ENCODE results near the gene CTU1.

Gene CTU1

GRCh38 chr19:51093101-51093500 lies 15.1 kb downstream of the CTU1 start:
- no peak overlapping the region for H3K27ac Mint-ChIP-seq
- peaks cover 19% of the 10 kb centered on the region for H3K4me1 Mint-ChIP-seq
- no peak for DNase-seq
- CTCF ChIA-PET = interaction anchor here (1.1 kb wide), 1 partner anchor 146 kb away, joined by 3 read pairs; no protein-coding TSS in a partner anchor
- no peaks in the 10 kb centered on the region for H3K27me3 Mint-ChIP-seq
- no peaks in the 10 kb centered on the region for H3K9me3 Mint-ChIP-seq
- peaks cover 10% of the 10 kb centered on the region for H3K36me3 Mint-ChIP-seq
- H3K4me3 Mint-ChIP-seq = no peak overlapping the region

GRCh38 chr19:51091895-51092873 lies 16.0 kb downstream of the CTU1 start:
- no peaks in the 10 kb centered on the region for H3K9me3 Mint-ChIP-seq
- no peak for DNase-seq
- H3K27me3 Mint-ChIP-seq = no peaks in the 10 kb centered on the region
- H3K27ac Mint-ChIP-seq = no peak overlapping the region
- no peak overlapping the region for H3K4me3 Mint-ChIP-seq
- peaks cover 7% of the 10 kb centered on the region for H3K36me3 Mint-ChIP-seq
- CTCF ChIA-PET = interaction anchor here (0.9 kb wide), 1 partner anchor 157 kb away, joined by 3 read pairs; no protein-coding TSS in a partner anchor
- H3K4me1 Mint-ChIP-seq = peaks cover 12% of the 10 kb centered on the region

- no peak overlapping the region for H3K4me3 Mint-ChIP-seq
- peaks cover 4% of the 10 kb centered on the region for H3K4me1 Mint-ChIP-seq
- H3K27me3 Mint-ChIP-seq = no peaks in the 10 kb centered on the region
- H3K9me3 Mint-ChIP-seq = no peaks in the 10 kb centered on the region
- no peak overlapping the region for H3K27ac Mint-ChIP-seq
- no peak for DNase-seq
- H3K36me3 Mint-ChIP-seq = no peaks in the 10 kb centered on the region
- CTCF ChIA-PET = no interaction called here
These were observed 17.1 kb downstream of the CTU1 start for GRCh38 chr19:51091126-51091525.

- CTCF ChIA-PET = no interaction called here
- no peak overlapping the region for H3K27ac Mint-ChIP-seq
- no peak overlapping the region for H3K4me3 Mint-ChIP-seq
- no peaks in the 10 kb centered on the region for H3K27me3 Mint-ChIP-seq
- H3K36me3 Mint-ChIP-seq = no peaks in the 10 kb centered on the region
- peaks cover 2% of the 10 kb centered on the region for H3K4me1 Mint-ChIP-seq
- no peaks in the 10 kb centered on the region for H3K9me3 Mint-ChIP-seq
- no peak for DNase-seq
These were observed 17.7 kb downstream of the CTU1 start for GRCh38 chr19:51090471-51090870.

GRCh38 chr19:51089786-51090185 lies 18.4 kb downstream of the CTU1 start:
- Mint-ChIP-seq H3K27ac (no peak overlapping the region), H3K27me3 (no peaks in the 10 kb centered on the region), H3K36me3 (no peaks in the 10 kb centered on the region), H3K9me3 (no peaks in the 10 kb centered on the region), H3K4me1 (no peaks in the 10 kb centered on the region), H3K4me3 (no peak overlapping the region)
- DNase-seq = no peak
- CTCF ChIA-PET = no interaction called here

GRCh38 chr19:51086153-51086850 lies 21.9 kb downstream of the CTU1 start:
- Mint-ChIP-seq H3K4me3 (no peak overlapping the region), H3K4me1 (no peaks in the 10 kb centered on the region), H3K27me3 (peaks cover 11% of the 10 kb centered on the region), H3K27ac (no peak overlapping the region), H3K36me3 (no peaks in the 10 kb centered on the region), H3K9me3 (no peaks in the 10 kb centered on the region)
- no peak for DNase-seq
- CTCF ChIA-PET = interaction anchor here (1.9 kb wide), 1 partner anchor 10 kb away, joined by 6 read pairs; no protein-coding TSS in a partner anchor

- DNase-seq = no peak
- CTCF ChIA-PET = no interaction called here
- H3K4me3 Mint-ChIP-seq = no peak overlapping the region
- H3K27ac Mint-ChIP-seq = no peak overlapping the region
- no peaks in the 10 kb centered on the region for H3K4me1 Mint-ChIP-seq
- peaks cover 11% of the 10 kb centered on the region for H3K27me3 Mint-ChIP-seq
- H3K36me3 Mint-ChIP-seq = no peaks in the 10 kb centered on the region
- H3K9me3 Mint-ChIP-seq = no peaks in the 10 kb centered on the region
These were observed 23.7 kb downstream of the CTU1 start for GRCh38 chr19:51084505-51084904.

- CTCF ChIA-PET = no interaction called here
- Mint-ChIP-seq H3K4me1 (no peaks in the 10 kb centered on the region), H3K27ac (no peak overlapping the region), H3K9me3 (no peaks in the 10 kb centered on the region), H3K4me3 (no peak overlapping the region), H3K27me3 (peaks cover 11% of the 10 kb centered on the region), H3K36me3 (no peaks in the 10 kb centered on the region)
- DNase-seq = no peak
These were observed 24.4 kb downstream of the CTU1 start for GRCh38 chr19:51083783-51084182.

GRCh38 chr19:51083181-51083580 lies 25.0 kb downstream of the CTU1 start:
- Mint-ChIP-seq H3K36me3 (no peaks in the 10 kb centered on the region), H3K9me3 (no peaks in the 10 kb centered on the region), H3K27ac (no peak overlapping the region), H3K4me1 (no peaks in the 10 kb centered on the region), H3K27me3 (peaks cover 11% of the 10 kb centered on the region), H3K4me3 (no peak overlapping the region)
- CTCF ChIA-PET = no interaction called here
- DNase-seq = no peak

GRCh38 chr19:51082611-51083010 lies 25.6 kb downstream of the CTU1 start, which contains the start of gene KLK14:
Gene KLK14 (minus strand): TSS chr19:51082887. CDS start chr19:51082614, 273 bp downstream.
- Mint-ChIP-seq H3K36me3 (no peaks in the 10 kb centered on the region), H3K4me1 (no peaks in the 10 kb centered on the region), H3K9me3 (no peaks in the 10 kb centered on the region), H3K27me3 (peaks cover 11% of the 10 kb centered on the region), H3K4me3 (no peak within 1 kb of the TSS), H3K27ac (no peak within 1 kb of the TSS)
- no peak for DNase-seq
- CTCF ChIA-PET = no interaction called here

- Mint-ChIP-seq H3K36me3 (no peaks in the 10 kb centered on the region), H3K27me3 (peaks cover 11% of the 10 kb centered on the region), H3K4me1 (no peaks in the 10 kb centered on the region), H3K9me3 (no peaks in the 10 kb centered on the region), H3K27ac (no peak overlapping the region), H3K4me3 (no peak overlapping the region)
- CTCF ChIA-PET = interaction anchor here (0.6 kb wide), 1 partner anchor 13 kb away, joined by 3 read pairs; no protein-coding TSS in a partner anchor
- DNase-seq = no peak
These were observed 26.7 kb downstream of the CTU1 start for GRCh38 chr19:51081476-51081875.

GRCh38 chr19:51079481-51080110 lies 28.6 kb downstream of the CTU1 start:
- no peaks in the 10 kb centered on the region for H3K4me1 Mint-ChIP-seq
- CTCF ChIA-PET = no interaction called here
- DNase-seq = no peak
- no peaks in the 10 kb centered on the region for H3K9me3 Mint-ChIP-seq
- no peak overlapping the region for H3K4me3 Mint-ChIP-seq
- peaks cover 11% of the 10 kb centered on the region for H3K27me3 Mint-ChIP-seq
- H3K27ac Mint-ChIP-seq = no peak overlapping the region
- H3K36me3 Mint-ChIP-seq = no peaks in the 10 kb centered on the region

GRCh38 chr19:51078731-51079130 lies 29.5 kb downstream of the CTU1 start:
- peaks cover 8% of the 10 kb centered on the region for H3K27me3 Mint-ChIP-seq

GRCh38 chr19:51078104-51078503 lies 30.1 kb downstream of the CTU1 start:
- no peaks in the 10 kb centered on the region for H3K36me3 Mint-ChIP-seq
- H3K4me1 Mint-ChIP-seq = no peaks in the 10 kb centered on the region

More at GRCh38 chr19:51078731-51079130, 29.5 kb downstream of the CTU1 start:
- Mint-ChIP-seq H3K9me3 (no peaks in the 10 kb centered on the region), H3K4me3 (no peak overlapping the region), H3K27ac (no peak overlapping the region), H3K36me3 (no peaks in the 10 kb centered on the region), H3K4me1 (no peaks in the 10 kb centered on the region)
- no peak for DNase-seq
- CTCF ChIA-PET = no interaction called here

More at GRCh38 chr19:51078104-51078503, 30.1 kb downstream of the CTU1 start:
- H3K9me3 Mint-ChIP-seq = no peaks in the 10 kb centered on the region
- DNase-seq = no peak
- H3K4me3 Mint-ChIP-seq = no peak overlapping the region
- H3K27ac Mint-ChIP-seq = no peak overlapping the region
- peaks cover 1% of the 10 kb centered on the region for H3K27me3 Mint-ChIP-seq
- CTCF ChIA-PET = no interaction called here
